Neutrophil (primary cell): ENCODE results near the gene SPESP1.

Experiments
- H3K27ac ChIP-seq: fragments of 200-600 bp; sonication (generic); 2 replicates; pipeline ENCODE4 v1.5.1; 2016; ENCODE audit warnings: mild to moderate bottlenecking, moderate library complexity
- H3K27me3 ChIP-seq: fragments of 200-600 bp; sonication (generic); 2 replicates; pipeline ENCODE4 v1.6.0; 2016; ENCODE audit warnings: mild to moderate bottlenecking
- H3K36me3 ChIP-seq: fragments of 200-600 bp; sonication (generic); 2 replicates; pipeline ENCODE4 v1.5.1; 2017
- H3K4me1 ChIP-seq, 2 experiments: fragments of 200-600 bp in 1 of 2; sonication (generic) in 1 of 2; 1 replicate in 1 of 2; 2 replicates in 1 of 2; pipeline versions ENCODE4 v1.5.1 to v1.6.1; 2013 to 2016; ENCODE audit warnings: low read depth in 1 of 2, low read length in 1 of 2, mild to moderate bottlenecking in 1 of 2, moderate library complexity in 1 of 2; ENCODE audit not compliant: control insufficient read depth in 1 of 2, insufficient read depth in 1 of 2
- H3K4me3 ChIP-seq, 2 experiments: fragments of 200-600 bp in 1 of 2; sonication (generic) in 1 of 2; 1 replicate in 1 of 2; 2 replicates in 1 of 2; pipeline ENCODE4 v1.5.1; 2013 to 2016; ENCODE audit warnings: low read depth in 1 of 2, low read length in 1 of 2, mild to moderate bottlenecking in 1 of 2, moderate library complexity in 1 of 2
- H3K9me3 ChIP-seq: fragments of 200-600 bp; sonication (generic); 2 replicates; pipeline ENCODE4 v1.5.1; 2016
- CTCF ChIP-seq: fragments of 200-600 bp; sonication (generic); IDR thresholded peaks from 2 replicates; pipeline ENCODE4 v1.5.1; 2016; ENCODE audit warnings: antibody characterized with exemption

SPESP1 gene

GRCh38 chr15:68981941-68982340, 51.6 kb downstream of the SPESP1 start:
- Histone ChIP-seq H3K9me3 (no peaks in the 10 kb centered on the region), H3K27me3 (peaks cover 8% of the 10 kb centered on the region)

GRCh38 chr15:68982976-68983563, 52.7 kb downstream of the SPESP1 start:
- no peaks in the 10 kb centered on the region for H3K4me1 ChIP-seq
- TF ChIP-seq CTCF: no peak
- H3K27ac ChIP-seq: no peak overlapping the region
- no peaks in the 10 kb centered on the region for H3K36me3 ChIP-seq
- H3K27me3 ChIP-seq: peaks cover 8% of the 10 kb centered on the region
- no peak overlapping the region for H3K4me3 ChIP-seq
- no peaks in the 10 kb centered on the region for H3K9me3 ChIP-seq

More at GRCh38 chr15:68981941-68982340, 51.6 kb downstream of the SPESP1 start:
- TF ChIP-seq CTCF: no peak
- Histone ChIP-seq H3K36me3 (no peaks in the 10 kb centered on the region), H3K4me1 (no peaks in the 10 kb centered on the region), H3K4me3 (no peak overlapping the region), H3K27ac (no peak overlapping the region)

- no peaks in the 10 kb centered on the region for H3K9me3 ChIP-seq
- H3K27me3 ChIP-seq: peaks cover 8% of the 10 kb centered on the region
- no peaks in the 10 kb centered on the region for H3K36me3 ChIP-seq
- no peak for TF ChIP-seq CTCF
- H3K4me3 ChIP-seq: no peak overlapping the region
- H3K4me1 ChIP-seq: no peaks in the 10 kb centered on the region
- H3K27ac ChIP-seq: no peak overlapping the region
Observed at GRCh38 chr15:68983961-68984481, 53.7 kb downstream of the SPESP1 start.

- H3K27me3 ChIP-seq: peaks cover 8% of the 10 kb centered on the region
- no peak overlapping the region for H3K27ac ChIP-seq
- TF ChIP-seq CTCF: no peak
- H3K4me3 ChIP-seq: no peak overlapping the region
- H3K4me1 ChIP-seq: no peaks in the 10 kb centered on the region
- no peaks in the 10 kb centered on the region for H3K36me3 ChIP-seq
- no peaks in the 10 kb centered on the region for H3K9me3 ChIP-seq
Observed at GRCh38 chr15:68984586-68984985, 54.3 kb downstream of the SPESP1 start.

GRCh38 chr15:68985361-68985891, 55.1 kb downstream of the SPESP1 start:
- Histone ChIP-seq H3K4me1 (no peaks in the 10 kb centered on the region), H3K9me3 (no peaks in the 10 kb centered on the region), H3K27ac (no peak overlapping the region), H3K36me3 (no peaks in the 10 kb centered on the region), H3K27me3 (peaks cover 8% of the 10 kb centered on the region), H3K4me3 (no peak overlapping the region)
- TF ChIP-seq CTCF: no peak
